ENCODE data around the gene GALNS. TPM values are rescaled to one million over a fixed set of nuclear protein-coding genes. Genes with fewer than 3 reads are reported as not detected.

Gene GALNS
- total RNA-seq, 1 donor from 2014 or later, result 24.7 TPM

- H3K4me1 Mint-ChIP-seq (ENCODE audit: unreplicated experiment), result no peaks in the 10 kb centered on the region
- peaks cover 1% of the 10 kb centered on the region for H3K27me3 Mint-ChIP-seq (ENCODE audit: unreplicated experiment)
- H3K9me3 Mint-ChIP-seq (ENCODE audit: unreplicated experiment), result no peaks in the 10 kb centered on the region
- no peak for TF ChIP-seq CTCF (IDR thresholded peaks at IDR 0.05; ENCODE audit: unreplicated experiment)
- peaks cover 3% of the 10 kb centered on the region for H3K36me3 Mint-ChIP-seq (ENCODE audit: low read depth, unreplicated experiment)
- H3K27ac Mint-ChIP-seq (ENCODE audit: unreplicated experiment), result no peak overlapping the region
- H3K4me3 Mint-ChIP-seq (ENCODE audit: unreplicated experiment), result no peak overlapping the region
- no peak for DNase-seq (ENCODE audit: low spot score)
Observed at GRCh38 chr16:88822281-88823040, 34.3 kb downstream of the GALNS start.

- Mint-ChIP-seq H3K36me3 (ENCODE audit: low read depth, unreplicated experiment) (peaks cover 3% of the 10 kb centered on the region), H3K4me1 (ENCODE audit: unreplicated experiment) (no peaks in the 10 kb centered on the region), H3K27me3 (ENCODE audit: unreplicated experiment) (peaks cover 1% of the 10 kb centered on the region), H3K9me3 (ENCODE audit: unreplicated experiment) (no peaks in the 10 kb centered on the region), H3K4me3 (ENCODE audit: unreplicated experiment) (no peak overlapping the region), H3K27ac (ENCODE audit: unreplicated experiment) (no peak overlapping the region)
- no peak for TF ChIP-seq CTCF (IDR thresholded peaks at IDR 0.05; ENCODE audit: unreplicated experiment)
- no peak for DNase-seq (ENCODE audit: low spot score)
Observed at GRCh38 chr16:88821168-88821850, 35.4 kb downstream of the GALNS start.

- no peak for TF ChIP-seq CTCF (IDR thresholded peaks at IDR 0.05; ENCODE audit: unreplicated experiment)
Observed at GRCh38 chr16:88820385-88821025, 36.2 kb downstream of the GALNS start.

GRCh38 chr16:88819126-88819525 lies 37.6 kb downstream of the GALNS start:
- TF ChIP-seq CTCF (IDR thresholded peaks at IDR 0.05; ENCODE audit: unreplicated experiment), result no peak
- Mint-ChIP-seq H3K4me3 (ENCODE audit: unreplicated experiment) (no peak overlapping the region), H3K9me3 (ENCODE audit: unreplicated experiment) (no peaks in the 10 kb centered on the region), H3K4me1 (ENCODE audit: unreplicated experiment) (no peaks in the 10 kb centered on the region), H3K27me3 (ENCODE audit: unreplicated experiment) (no peaks in the 10 kb centered on the region), H3K36me3 (ENCODE audit: low read depth, unreplicated experiment) (no peaks in the 10 kb centered on the region), H3K27ac (ENCODE audit: unreplicated experiment) (no peak overlapping the region)
- DNase-seq (ENCODE audit: low spot score), result no peak

More at GRCh38 chr16:88820385-88821025, 36.2 kb downstream of the GALNS start:
- H3K4me3 Mint-ChIP-seq (ENCODE audit: unreplicated experiment), result no peak overlapping the region
- H3K27me3 Mint-ChIP-seq (ENCODE audit: unreplicated experiment), result no peaks in the 10 kb centered on the region
- no peak overlapping the region for H3K27ac Mint-ChIP-seq (ENCODE audit: unreplicated experiment)
- H3K36me3 Mint-ChIP-seq (ENCODE audit: low read depth, unreplicated experiment), result no peaks in the 10 kb centered on the region
- no peak for DNase-seq (ENCODE audit: low spot score)
- H3K4me1 Mint-ChIP-seq (ENCODE audit: unreplicated experiment), result no peaks in the 10 kb centered on the region
- no peaks in the 10 kb centered on the region for H3K9me3 Mint-ChIP-seq (ENCODE audit: unreplicated experiment)

GRCh38 chr16:88818575-88818874 lies 38.2 kb downstream of the GALNS start:
- H3K27me3 Mint-ChIP-seq (ENCODE audit: unreplicated experiment), result no peaks in the 10 kb centered on the region
- H3K4me1 Mint-ChIP-seq (ENCODE audit: unreplicated experiment), result no peaks in the 10 kb centered on the region
- no peak for DNase-seq (ENCODE audit: low spot score)
- no peak overlapping the region for H3K27ac Mint-ChIP-seq (ENCODE audit: unreplicated experiment)
- H3K36me3 Mint-ChIP-seq (ENCODE audit: low read depth, unreplicated experiment), result no peaks in the 10 kb centered on the region
- no peak overlapping the region for H3K4me3 Mint-ChIP-seq (ENCODE audit: unreplicated experiment)
- no peaks in the 10 kb centered on the region for H3K9me3 Mint-ChIP-seq (ENCODE audit: unreplicated experiment)
- TF ChIP-seq CTCF (IDR thresholded peaks at IDR 0.05; ENCODE audit: unreplicated experiment), result no peak

Measured in endothelial cell (in vitro differentiated cells).